Ishikawa (cell line): ENCODE results near the gene ZNF653.

Experiments
- EP300 ChIP-seq: IDR thresholded peaks from 2 replicates; pipeline ENCODE4 v1.6.1; 2012; ENCODE audit warnings: borderline replicate concordance
- MAX ChIP-seq: IDR thresholded peaks from 2 replicates; pipeline ENCODE4 v1.6.1; 2012
- YY1 ChIP-seq: IDR thresholded peaks from 2 replicates; pipeline ENCODE4 v1.6.1; 2012; ENCODE audit warnings: low read depth
- ZBTB7A ChIP-seq: IDR thresholded peaks from 2 replicates; pipeline ENCODE4 v1.6.1; 2012; ENCODE audit warnings: low read depth

- TF ChIP-seq YY1 = no peak
- no peak for TF ChIP-seq ZBTB7A
- TF ChIP-seq MAX = no peak
- no peak for TF ChIP-seq EP300
These were observed 9.8 kb downstream of the ZNF653 start for GRCh38 chr19:11495885-11496284.
